DMS 273 treated with DMSO at 0.1 percent for 48 hours (cell line): Measurements from ENCODE around the gene ZNF398.

Source experiments
- DNase-seq: peaks from one replicate; lab custom pipeline; 2025; lab: John Stamatoyannopoulos, UW

Gene ZNF398

GRCh38 chr7:149226840-149227494, 79.7 kb downstream of the ZNF398 start:
- DNase-seq = no peak

GRCh38 chr7:149228831-149229471, 81.7 kb downstream of the ZNF398 start:
- no peak for DNase-seq

- DNase-seq = no peak
These were observed 82.3 kb downstream of the ZNF398 start for GRCh38 chr7:149229526-149229925.

DNA sequence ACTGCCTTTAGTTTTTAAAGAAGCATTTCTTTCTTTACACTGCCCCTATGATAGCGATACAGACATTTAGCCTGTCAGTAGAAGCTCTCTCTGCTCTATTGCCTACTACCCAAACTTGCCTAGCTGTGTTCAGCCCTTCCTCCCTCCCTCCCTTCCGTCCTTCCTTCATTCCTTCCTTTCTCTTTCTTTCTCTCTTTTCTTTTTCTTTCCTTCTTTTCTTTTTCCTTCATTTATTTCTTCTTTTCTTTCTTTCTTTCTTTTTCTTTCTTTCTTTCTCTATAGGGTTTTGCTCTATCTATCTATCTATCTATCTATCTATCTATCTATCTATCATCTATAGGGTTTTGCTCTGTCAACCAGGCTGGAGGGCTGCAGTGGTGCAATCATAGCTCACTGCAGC, 85.1 kb downstream of the ZNF398 start:
- DNase-seq = no peak
